ENCODE data around the gene STAT3.
"Not testable (repeated sequence)": the region's sequence is repeated elsewhere in the genome, so short reads cannot be mapped to it uniquely, and the experiment has no call there.

STAT3 gene

DNA sequence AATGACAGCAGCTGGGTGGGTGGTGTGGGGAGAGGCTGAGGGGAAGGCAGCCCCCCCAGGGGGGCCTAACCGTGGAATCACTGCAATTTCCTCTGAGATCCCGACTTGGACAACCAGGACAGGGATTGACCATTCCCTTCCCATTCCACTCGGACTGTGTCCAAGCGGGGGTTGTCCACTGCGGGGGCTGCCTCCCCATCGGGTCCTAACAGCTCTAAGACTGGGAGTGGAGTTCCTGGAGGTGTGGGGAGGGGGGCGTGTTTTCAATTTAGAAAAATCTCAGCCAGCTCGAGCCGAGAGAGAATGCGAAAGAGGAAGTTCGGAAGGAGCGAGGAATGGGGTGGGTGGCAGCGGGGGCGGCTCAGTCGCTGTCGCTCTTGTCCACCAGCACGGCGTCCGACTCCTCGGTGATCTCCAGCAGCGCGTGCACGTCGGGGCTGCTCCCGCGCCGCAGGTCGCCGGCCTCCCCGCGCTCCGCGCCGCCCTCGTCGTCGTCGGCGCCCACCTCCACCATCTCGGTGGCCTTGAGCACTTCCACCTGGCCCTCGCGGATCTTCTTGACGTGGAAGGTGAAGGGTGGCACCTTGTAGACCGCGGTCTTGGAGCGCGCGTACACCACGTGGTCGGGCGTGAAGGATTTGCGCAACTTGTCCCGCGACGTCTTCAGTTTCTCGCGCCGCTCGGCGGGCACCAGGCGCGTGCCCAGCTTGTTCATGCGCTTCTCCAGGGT is 16.2 kb upstream of the STAT3 start:
- in situ Hi-C loops (cut with MboI; ENCODE audit: low sequenced_read_pairs): loop anchor here (5.0 kb wide), 1 partner anchor 82 kb away; no protein-coding TSS in a partner anchor
- no peak for DNase-seq (ENCODE audit: low spot score in 2 of 2)
- H3K36me3 ChIP-seq (replicated peaks): peaks cover 13% of the 10 kb centered on the region; the same call in 1 of the 2 replicates
- H3K4me3 ChIP-seq: no peak overlapping the region
- no peaks in the 10 kb centered on the region for H3K27me3 ChIP-seq (ENCODE audit: low read depth)
- peaks cover 20% of the 10 kb centered on the region for H3K4me1 ChIP-seq
- no peaks in the 10 kb centered on the region for H3K9me3 ChIP-seq

GRCh38 chr17:42403150-42403549 is 14.9 kb upstream of the STAT3 start:
- Histone ChIP-seq H3K36me3 (replicated peaks) (peaks cover 13% of the 10 kb centered on the region; the same call in 1 of the 2 replicates), H3K27me3 (ENCODE audit: low read depth) (no peaks in the 10 kb centered on the region), H3K4me1 (peaks cover 22% of the 10 kb centered on the region), H3K9me3 (no peaks in the 10 kb centered on the region), H3K4me3 (no peak overlapping the region)
- DNase-seq (ENCODE audit: low spot score in 2 of 2): peak in 1 of 2 experiments; percentile 60
- in situ Hi-C loops (cut with MboI; ENCODE audit: low sequenced_read_pairs): no loop called here

- H3K4me3 ChIP-seq: no peak overlapping the region
- in situ Hi-C loops (cut with MboI; ENCODE audit: low sequenced_read_pairs): no loop called here
- peaks cover 13% of the 10 kb centered on the region; the same call in 1 of the 2 replicates for H3K36me3 ChIP-seq (replicated peaks)
- DNase-seq (ENCODE audit: low spot score in 2 of 2): no peak
- H3K4me1 ChIP-seq: peaks cover 22% of the 10 kb centered on the region
- H3K9me3 ChIP-seq: no peaks in the 10 kb centered on the region
- no peaks in the 10 kb centered on the region for H3K27me3 ChIP-seq (ENCODE audit: low read depth)
Observed at GRCh38 chr17:42402117-42402516, 13.9 kb upstream of the STAT3 start.

DNA sequence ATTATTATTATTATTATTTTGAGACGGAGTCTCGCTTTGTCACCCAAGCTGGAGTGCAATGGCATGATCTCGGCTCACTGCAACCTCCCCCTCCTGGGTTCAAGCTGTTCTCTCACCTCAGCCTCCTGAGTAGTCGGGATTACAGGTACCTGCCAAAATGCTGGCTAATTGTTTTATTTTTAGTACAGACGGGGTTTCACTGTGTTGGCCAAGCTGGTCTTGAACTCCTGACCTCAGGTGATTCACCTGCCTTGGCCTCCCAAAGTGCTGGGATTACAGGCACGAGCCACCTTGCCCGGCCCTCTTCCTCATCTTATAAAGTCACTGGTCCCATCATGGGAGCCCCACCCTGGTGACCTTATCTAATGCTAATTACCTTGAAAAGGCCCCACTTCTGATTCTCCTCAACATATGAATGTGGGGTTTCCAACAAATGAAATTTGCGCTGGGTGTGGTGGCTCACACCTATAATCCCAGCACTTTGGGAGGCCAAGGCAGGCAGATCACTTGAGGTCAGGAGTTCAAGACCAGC is 12.7 kb upstream of the STAT3 start:
- DNase-seq (ENCODE audit: low spot score in 2 of 2); H3K9me3 ChIP-seq; H3K27me3 ChIP-seq (ENCODE audit: low read depth); in situ Hi-C loops (cut with MboI; ENCODE audit: low sequenced_read_pairs); H3K4me3 ChIP-seq: not testable (repeated sequence)
- Histone ChIP-seq H3K4me1 (peaks cover 22% of the 10 kb centered on the region), H3K36me3 (replicated peaks) (peaks cover 13% of the 10 kb centered on the region; the same call in 1 of the 2 replicates)

DNA sequence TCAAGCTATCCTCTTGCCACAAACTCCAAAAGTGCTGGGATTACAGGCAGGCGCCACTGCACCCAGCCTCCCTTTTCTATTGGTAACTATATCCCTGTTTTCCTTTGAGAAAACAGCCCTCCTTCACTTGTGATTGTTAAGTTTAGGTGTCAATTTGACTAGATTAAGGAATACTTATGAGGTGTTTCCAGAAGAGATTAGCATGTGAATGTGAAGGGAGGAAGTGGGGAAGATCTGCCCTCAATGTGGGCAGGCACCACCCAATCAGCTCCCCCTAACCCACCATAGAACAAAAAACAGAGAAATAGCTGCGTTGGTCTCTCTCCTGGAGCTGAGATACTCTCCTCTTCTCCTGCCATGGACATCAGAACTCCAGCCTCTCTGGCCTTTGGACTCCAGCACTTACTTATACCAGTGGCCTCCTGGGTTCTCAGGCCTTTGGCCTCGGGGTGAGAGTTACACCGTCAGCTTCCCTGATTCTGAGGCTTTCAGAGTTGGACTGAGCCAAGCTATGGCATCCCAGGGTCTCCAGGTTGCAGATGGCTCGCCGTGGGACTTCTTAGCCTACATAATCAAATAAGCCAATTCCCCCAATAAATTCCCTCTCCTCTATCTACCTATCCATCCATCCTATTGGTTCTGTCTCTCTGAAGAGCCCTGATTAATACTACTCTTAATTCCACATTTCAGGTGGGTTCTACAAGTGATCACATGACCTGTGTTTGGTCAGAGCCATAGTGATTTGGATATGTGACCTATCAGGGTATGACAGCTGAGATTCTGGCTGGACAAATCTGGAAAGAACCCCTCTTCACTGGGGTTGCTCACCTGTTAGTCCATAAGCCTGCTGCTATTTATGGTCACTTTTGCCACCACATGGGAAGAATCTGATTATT is 12.0 kb upstream of the STAT3 start:
- in situ Hi-C loops (cut with MboI; ENCODE audit: low sequenced_read_pairs): no loop called here

DNA sequence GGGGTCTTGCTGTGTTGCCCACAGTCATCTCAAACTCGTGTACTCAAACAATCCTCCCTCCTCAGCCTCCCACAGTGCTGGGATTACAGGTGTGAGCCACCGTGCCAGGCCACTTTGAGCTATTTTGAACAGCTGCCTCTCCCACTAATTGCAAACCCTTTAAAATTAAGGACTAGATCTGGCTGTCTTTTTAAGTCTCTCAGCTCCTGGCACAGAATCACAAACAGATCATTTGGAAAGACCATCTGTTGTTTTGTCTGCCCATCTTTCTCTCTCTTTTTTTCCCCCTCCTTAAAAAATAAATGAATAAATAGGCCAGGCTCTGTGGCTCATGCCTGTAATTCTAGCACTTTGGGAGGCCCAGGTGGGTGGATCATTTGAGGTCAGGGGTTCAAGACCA is 10.9 kb upstream of the STAT3 start:
- in situ Hi-C loops (cut with MboI; ENCODE audit: low sequenced_read_pairs): no loop called here
- peaks cover 11% of the 10 kb centered on the region; the same call in 1 of the 2 replicates for H3K36me3 ChIP-seq (replicated peaks)
- peaks cover 22% of the 10 kb centered on the region for H3K4me1 ChIP-seq
- H3K27me3 ChIP-seq (ENCODE audit: low read depth): no peaks in the 10 kb centered on the region
- no peak overlapping the region for H3K4me3 ChIP-seq
- no peak for DNase-seq (ENCODE audit: low spot score in 2 of 2)
- no peaks in the 10 kb centered on the region for H3K9me3 ChIP-seq

More for the DNA sequence above, 12.0 kb upstream of the STAT3 start:
- no peaks in the 10 kb centered on the region for H3K27me3 ChIP-seq (ENCODE audit: low read depth)
- no peak overlapping the region for H3K4me3 ChIP-seq
- no peaks in the 10 kb centered on the region for H3K9me3 ChIP-seq
- H3K4me1 ChIP-seq: peaks cover 22% of the 10 kb centered on the region
- peak; percentile 55 to 82 for DNase-seq (ENCODE audit: low spot score in 2 of 2)
- H3K36me3 ChIP-seq (replicated peaks): peaks cover 13% of the 10 kb centered on the region; the same call in 1 of the 2 replicates

GRCh38 chr17:42395601-42396000 is 7.4 kb upstream of the STAT3 start:
- in situ Hi-C loops (cut with MboI; ENCODE audit: low sequenced_read_pairs); H3K36me3 ChIP-seq (replicated peaks); H3K9me3 ChIP-seq; DNase-seq (ENCODE audit: low spot score in 2 of 2); H3K27me3 ChIP-seq (ENCODE audit: low read depth); H3K4me3 ChIP-seq: not testable (repeated sequence)
- H3K4me1 ChIP-seq: peaks cover 12% of the 10 kb centered on the region

- H3K36me3 ChIP-seq (replicated peaks): no peaks in the 10 kb centered on the region
- H3K27me3 ChIP-seq (ENCODE audit: low read depth): no peaks in the 10 kb centered on the region
- DNase-seq (ENCODE audit: low spot score in 2 of 2): no peak
- H3K4me3 ChIP-seq: no peak overlapping the region
- no peaks in the 10 kb centered on the region for H3K9me3 ChIP-seq
- in situ Hi-C loops (cut with MboI; ENCODE audit: low sequenced_read_pairs): no loop called here
- H3K4me1 ChIP-seq: peaks cover 5% of the 10 kb centered on the region
Observed at GRCh38 chr17:42394838-42395237, 6.6 kb upstream of the STAT3 start.

GRCh38 chr17:42392692-42393415 is 4.6 kb upstream of the STAT3 start:
- no peak for DNase-seq (ENCODE audit: low spot score in 2 of 2)
- no peaks in the 10 kb centered on the region for H3K9me3 ChIP-seq
- H3K36me3 ChIP-seq (replicated peaks): no peaks in the 10 kb centered on the region
- H3K4me1 ChIP-seq: peaks cover 8% of the 10 kb centered on the region
- H3K4me3 ChIP-seq: no peak overlapping the region
- in situ Hi-C loops (cut with MboI; ENCODE audit: low sequenced_read_pairs): no loop called here
- no peaks in the 10 kb centered on the region for H3K27me3 ChIP-seq (ENCODE audit: low read depth)

DNA sequence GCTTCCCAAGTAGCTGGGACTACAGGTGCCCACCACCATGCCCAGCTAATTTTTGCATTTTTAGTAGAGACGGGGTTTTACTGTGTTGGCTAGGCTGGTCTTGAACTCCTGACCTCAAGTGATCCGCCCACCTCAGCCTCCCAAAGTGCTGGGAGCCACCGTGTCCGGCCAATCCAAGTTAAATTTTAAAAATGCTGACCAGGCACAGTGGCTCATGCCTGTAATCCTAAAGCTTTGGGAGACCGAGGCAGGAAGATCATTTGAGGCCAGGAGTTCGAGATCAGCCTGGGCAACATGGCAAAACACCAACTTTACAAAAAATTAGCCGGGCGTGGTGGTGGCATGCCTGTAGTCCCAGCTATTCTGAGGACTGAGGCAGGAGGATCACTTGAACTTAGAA is 3.2 kb upstream of the STAT3 start:
- in situ Hi-C loops (cut with MboI; ENCODE audit: low sequenced_read_pairs); DNase-seq (ENCODE audit: low spot score in 2 of 2); H3K4me3 ChIP-seq; H3K9me3 ChIP-seq; H3K36me3 ChIP-seq (replicated peaks); H3K27me3 ChIP-seq (ENCODE audit: low read depth): not testable (repeated sequence)
- peaks cover 16% of the 10 kb centered on the region for H3K4me1 ChIP-seq

DNA sequence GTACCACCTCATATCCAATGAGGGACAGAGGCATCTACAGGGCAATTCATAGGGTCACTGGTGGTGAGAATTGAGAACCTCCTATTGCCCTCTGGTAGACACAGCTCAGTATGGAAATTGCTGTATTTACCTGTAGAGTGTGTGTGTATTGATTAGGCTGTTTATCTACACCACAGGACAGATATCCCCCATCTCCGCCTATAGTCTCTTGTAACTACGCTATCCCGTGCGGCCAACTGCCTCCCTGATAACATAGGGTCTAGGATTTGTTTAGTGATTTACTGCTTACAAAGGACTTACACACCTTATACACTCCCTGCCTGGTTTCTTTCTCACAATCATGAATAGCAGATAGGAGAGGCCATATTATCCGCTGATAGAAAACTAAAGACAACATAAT is 1.7 kb upstream of the STAT3 start:
- Histone ChIP-seq H3K9me3 (no peaks in the 10 kb centered on the region), H3K4me3 (no peak overlapping the region), H3K36me3 (replicated peaks) (no peaks in the 10 kb centered on the region), H3K27me3 (ENCODE audit: low read depth) (no peaks in the 10 kb centered on the region), H3K4me1 (peaks cover 16% of the 10 kb centered on the region)
- in situ Hi-C loops (cut with MboI; ENCODE audit: low sequenced_read_pairs): no loop called here
- no peak for DNase-seq (ENCODE audit: low spot score in 2 of 2)

GRCh38 chr17:42389135-42389417 is 834 bp upstream of the STAT3 start:
- in situ Hi-C loops (cut with MboI; ENCODE audit: low sequenced_read_pairs): no loop called here
- DNase-seq (ENCODE audit: low spot score in 2 of 2): no peak
- Histone ChIP-seq H3K4me3 (peak overlapping the region; percentile 21), H3K9me3 (no peaks in the 10 kb centered on the region), H3K27me3 (ENCODE audit: low read depth) (no peaks in the 10 kb centered on the region), H3K4me1 (peaks cover 16% of the 10 kb centered on the region), H3K36me3 (replicated peaks) (no peaks in the 10 kb centered on the region)

DNA sequence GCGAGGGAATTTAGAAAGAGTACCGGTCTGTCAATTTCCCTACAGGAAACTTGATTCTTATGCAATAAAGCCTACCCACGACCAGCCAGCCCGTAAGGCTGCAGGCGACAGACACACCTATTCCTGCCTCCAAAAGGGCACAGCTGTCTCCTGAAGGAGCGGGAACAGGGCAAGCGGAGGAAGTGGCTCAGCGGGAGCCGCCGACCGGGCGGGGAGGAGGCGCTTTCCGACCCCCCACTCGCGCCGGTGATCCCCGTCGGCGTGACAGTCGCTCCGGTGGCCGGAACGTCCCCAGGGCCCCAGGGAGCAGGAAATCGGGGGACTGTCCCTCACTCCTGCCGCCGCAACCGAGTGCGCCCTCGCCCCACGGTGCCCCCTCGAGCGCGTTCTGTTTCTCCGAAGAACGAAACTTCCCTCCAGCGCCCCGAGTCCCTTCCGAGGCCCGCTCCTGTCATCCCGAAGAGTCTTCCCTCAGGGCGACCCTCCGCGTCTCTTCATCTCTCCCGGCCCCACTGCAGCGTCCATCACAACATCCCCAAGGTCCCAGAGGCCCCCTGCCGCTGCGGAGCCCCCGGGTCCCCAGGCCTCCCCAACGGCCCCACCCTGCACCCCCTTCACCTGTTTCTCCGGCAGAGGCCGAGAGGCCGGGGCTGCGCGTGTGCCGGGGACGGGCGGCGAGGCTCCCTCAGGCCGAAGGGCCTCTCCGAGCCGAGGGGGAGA is 421 bp downstream of the STAT3 start:
- Histone ChIP-seq H3K36me3 (replicated peaks) (no peaks in the 10 kb centered on the region), H3K4me1 (peaks cover 16% of the 10 kb centered on the region), H3K4me3 (peak overlapping the region; percentile 97), H3K27me3 (ENCODE audit: low read depth) (no peaks in the 10 kb centered on the region), H3K9me3 (no peaks in the 10 kb centered on the region)
- peak in 1 of 2 experiments; percentile 48 for DNase-seq (ENCODE audit: low spot score in 2 of 2)
- in situ Hi-C loops (cut with MboI; ENCODE audit: low sequenced_read_pairs): no loop called here
